NB4 (cell line): ENCODE measurements around the gene HADH.

ENCODE experiments used
- DNase-seq: peaks from one replicate; pipeline ENCODE4 v3.0.0; 2010; ENCODE audit warnings: low read depth
- H3K4me3 ChIP-seq: one replicate; pipeline ENCODE4 v1.5.1; 2011; ENCODE audit warnings: mild to moderate bottlenecking, low read depth, low read length, moderate library complexity
- CTCF ChIP-seq: IDR thresholded peaks from one replicate; pipeline ENCODE4 v1.5.1; 2012; ENCODE audit warnings: low read depth, low read length
- MAX ChIP-seq: IDR thresholded peaks from 2 replicates; pipeline ENCODE4 v1.6.1; 2011; ENCODE audit warnings: low read depth, low read length
- MYC ChIP-seq: IDR thresholded peaks from 2 replicates; pipeline ENCODE4 v1.6.1; 2011; ENCODE audit warnings: low read depth, low read length
- POLR2A ChIP-seq: IDR thresholded peaks from 2 replicates; pipeline ENCODE4 v1.6.1; 2011; ENCODE audit warnings: mild to moderate bottlenecking; ENCODE audit not compliant: insufficient read length; ENCODE audit errors: extremely low read depth

The HADH gene

GRCh38 chr4:108031427-108032083, 41.9 kb downstream of the HADH start:
- no peak overlapping the region for H3K4me3 ChIP-seq
- no peak for DNase-seq
- TF ChIP-seq MAX (no peak), CTCF (no peak), MYC (no peak), POLR2A (no peak)

- DNase-seq: no peak
- no peak overlapping the region for H3K4me3 ChIP-seq
- TF ChIP-seq MAX: no peak
- no peak for TF ChIP-seq POLR2A
- TF ChIP-seq CTCF: no peak
- TF ChIP-seq MYC: no peak
These were observed 43.7 kb downstream of the HADH start for GRCh38 chr4:108033348-108033747.

GRCh38 chr4:108034565-108034964, 44.9 kb downstream of the HADH start:
- no peak for DNase-seq
- TF ChIP-seq MYC (no peak), CTCF (no peak), POLR2A (no peak)
- H3K4me3 ChIP-seq: no peak overlapping the region

- no peak for DNase-seq
- TF ChIP-seq MYC: no peak
- no peak for TF ChIP-seq MAX
- no peak for TF ChIP-seq CTCF
- TF ChIP-seq POLR2A: no peak
- no peak overlapping the region for H3K4me3 ChIP-seq
These were observed 46.0 kb downstream of the HADH start for GRCh38 chr4:108035691-108036090.

- no peak overlapping the region for H3K4me3 ChIP-seq
- TF ChIP-seq POLR2A (no peak), CTCF (no peak), MYC (no peak), MAX (no peak)
- no peak for DNase-seq
These were observed 46.5 kb downstream of the HADH start for GRCh38 chr4:108036213-108036612.

- DNase-seq: no peak
- no peak for TF ChIP-seq POLR2A
- no peak for TF ChIP-seq CTCF
- no peak for TF ChIP-seq MYC
- no peak for TF ChIP-seq MAX
- H3K4me3 ChIP-seq: no peak overlapping the region
These were observed 48.2 kb downstream of the HADH start for GRCh38 chr4:108037884-108038283.
